MM.1S (cell line): ENCODE results near the gene CHERP.

ENCODE experiments used
- DNase-seq: peaks from one replicate; pipeline ENCODE4 v3.0.0-alpha.2; 2015
- H2AFZ ChIP-seq: fragments of 300-600 bp; sonication (generic); 2 replicates; pipeline ENCODE4 v1.6.0; 2016; ENCODE audit warnings: antibody characterized with exemption, low read length
- H3F3A ChIP-seq: fragments of 300-600 bp; sonication (generic); 2 replicates; pipeline ENCODE4 v1.6.1; 2016; ENCODE audit warnings: mild to moderate bottlenecking, antibody characterized with exemption, low read length, moderate library complexity, mixed read lengths; ENCODE audit not compliant: insufficient read depth
- H3K27ac ChIP-seq: fragments of 300-600 bp; sonication (generic); 2 replicates; pipeline ENCODE4 v1.5.1; 2016; ENCODE audit warnings: mild to moderate bottlenecking, low read length
- H3K27me3 ChIP-seq: fragments of 300-600 bp; sonication (generic); replicated peaks from 2 replicates; pipeline ENCODE4 v1.6.0; 2016; ENCODE audit warnings: low read length; ENCODE audit not compliant: insufficient read depth
- H3K36me3 ChIP-seq: fragments of 300-600 bp; sonication (generic); replicated peaks from 2 replicates; pipeline ENCODE4 v1.6.1; 2016; ENCODE audit warnings: mild to moderate bottlenecking, low read length, mixed read lengths; ENCODE audit not compliant: insufficient read depth
- H3K4me1 ChIP-seq: fragments of 300-600 bp; sonication (generic); 2 replicates; pipeline ENCODE4 v1.6.1; 2016; ENCODE audit warnings: low read length, mixed read lengths
- H3K4me2 ChIP-seq: fragments of 300-600 bp; sonication (generic); 2 replicates; pipeline ENCODE4 v1.6.0; 2016; ENCODE audit warnings: low read depth, low read length
- H3K4me3 ChIP-seq: fragments of 300-600 bp; sonication (generic); 2 replicates; pipeline ENCODE4 v1.5.1; 2016; ENCODE audit warnings: low read length, mixed read lengths
- H3K79me2 ChIP-seq: fragments of 300-600 bp; sonication (generic); 2 replicates; pipeline ENCODE4 v1.6.1; 2016; ENCODE audit warnings: mixed run types, low read length, mixed read lengths
- H3K9ac ChIP-seq: fragments of 300-600 bp; sonication (generic); 2 replicates; pipeline ENCODE4 v1.6.1; 2016; ENCODE audit warnings: low read length, mixed read lengths
- H3K9me2 ChIP-seq: fragments of 300-600 bp; sonication (generic); replicated peaks from 2 replicates; pipeline ENCODE4 v1.6.1; 2016; ENCODE audit warnings: mild to moderate bottlenecking, low read length, mixed read lengths; ENCODE audit not compliant: insufficient read depth
- H3K9me3 ChIP-seq: fragments of 300-600 bp; sonication (generic); replicated peaks from 2 replicates; pipeline ENCODE4 v1.6.1; 2016; ENCODE audit warnings: mild to moderate bottlenecking, low read length, mixed read lengths; ENCODE audit not compliant: insufficient read depth
- H4K20me1 ChIP-seq: fragments of 300-600 bp; sonication (generic); 2 replicates; pipeline ENCODE4 v1.6.1; 2016; ENCODE audit warnings: mild to moderate bottlenecking, low read length, moderate library complexity, mixed read lengths; ENCODE audit not compliant: insufficient read depth
- CTCF ChIP-seq: fragments of 300-600 bp; sonication (generic); IDR thresholded peaks from 2 replicates; pipeline ENCODE4 v1.5.1; 2016; ENCODE audit warnings: antibody characterized with exemption, low read length, mixed read lengths
- EZH2 ChIP-seq: fragments of 300-600 bp; sonication (generic); optimal IDR thresholded peaks from 2 replicates; pipeline ENCODE3; 2017; ENCODE audit warnings: low read depth, mild to moderate bottlenecking, antibody characterized with exemption, low read length, mixed read lengths
- EZH2phosphoT487 ChIP-seq: fragments of 300-600 bp; sonication (generic); IDR thresholded peaks from 2 replicates; pipeline ENCODE4 v1.6.1; 2018; ENCODE audit warnings: antibody characterized with exemption, low read length

The CHERP gene

GRCh38 chr19:16588824-16589577, 46.8 kb upstream of the CHERP start:
- Histone ChIP-seq H3K9me2 (no peaks in the 10 kb centered on the region), H3K4me1 (peaks cover 73% of the 10 kb centered on the region), H3F3A (peaks cover 68% of the 10 kb centered on the region), H3K4me2 (peak overlapping the region; percentile 100), H3K79me2 (peaks cover 90% of the 10 kb centered on the region), H3K36me3 (no peaks in the 10 kb centered on the region), H3K27ac (peak overlapping the region; percentile 99), H3K9ac (peak overlapping the region; percentile 100), H3K4me3 (peak overlapping the region; percentile 89), H4K20me1 (no peaks in the 10 kb centered on the region), H3K27me3 (no peaks in the 10 kb centered on the region), H2AFZ (no peak overlapping the region), H3K9me3 (no peaks in the 10 kb centered on the region)
- DNase-seq = no peak
- TF ChIP-seq EZH2phosphoT487 = no peak
- no peak for TF ChIP-seq CTCF
- no peak for TF ChIP-seq EZH2

GRCh38 chr19:16587833-16588823, 45.9 kb upstream of the CHERP start:
- no peaks in the 10 kb centered on the region for H4K20me1 ChIP-seq
- H2AFZ ChIP-seq = no peak overlapping the region
- no peaks in the 10 kb centered on the region for H3K36me3 ChIP-seq
- no peaks in the 10 kb centered on the region for H3K27me3 ChIP-seq
- peak; percentile 98 for DNase-seq
- H3K9me2 ChIP-seq = no peaks in the 10 kb centered on the region
- peaks cover 73% of the 10 kb centered on the region for H3K4me1 ChIP-seq
- H3K79me2 ChIP-seq = peaks cover 90% of the 10 kb centered on the region
- peak overlapping the region; percentile 99 for H3K27ac ChIP-seq
- H3K9me3 ChIP-seq = no peaks in the 10 kb centered on the region
- no peak for TF ChIP-seq EZH2phosphoT487
- TF ChIP-seq CTCF = peak; percentile 40
- peak overlapping the region; percentile 100 for H3K4me2 ChIP-seq
- H3K4me3 ChIP-seq = peak overlapping the region; percentile 89
- H3F3A ChIP-seq = peaks cover 69% of the 10 kb centered on the region
- peak overlapping the region; percentile 100 for H3K9ac ChIP-seq

- peak overlapping the region; percentile 89 for H3K4me3 ChIP-seq
- H3K27me3 ChIP-seq = no peaks in the 10 kb centered on the region
- no peak for TF ChIP-seq CTCF
- TF ChIP-seq EZH2 = no peak
- TF ChIP-seq EZH2phosphoT487 = no peak
- H3K4me2 ChIP-seq = peak overlapping the region; percentile 100
- peaks cover 71% of the 10 kb centered on the region for H3K4me1 ChIP-seq
- H3K9me3 ChIP-seq = no peaks in the 10 kb centered on the region
- H3K36me3 ChIP-seq = no peaks in the 10 kb centered on the region
- H2AFZ ChIP-seq = no peak overlapping the region
- peaks cover 90% of the 10 kb centered on the region for H3K79me2 ChIP-seq
- no peaks in the 10 kb centered on the region for H4K20me1 ChIP-seq
- H3K9me2 ChIP-seq = no peaks in the 10 kb centered on the region
- peaks cover 66% of the 10 kb centered on the region for H3F3A ChIP-seq
- peak; percentile 62 for DNase-seq
- H3K27ac ChIP-seq = peak overlapping the region; percentile 99
- peak overlapping the region; percentile 100 for H3K9ac ChIP-seq
Measured at GRCh38 chr19:16586991-16587832, 45.0 kb upstream of the CHERP start.
